Natural killer cell (primary cell): Measurements from ENCODE around the gene PDHA1. TPM values are rescaled to one million over a fixed set of nuclear protein-coding genes. Genes with fewer than 3 reads are reported as not detected.
A peak's percentile ranks its signal among the peaks of the same experiment; 100 is the strongest.

Experiments used
- ATAC-seq, 3 donors: fragments of 150-1000 bp in 2 of 3; fragments of 200-7000 bp in 1 of 3; cut with Tn5 transposase; 1 replicate in 1 of 3; 2 replicates in 2 of 3; pipeline ENCODE4 v1.10.0; 2021; ENCODE audit warnings: mild to moderate bottlenecking in 2 of 3, moderate library complexity in 2 of 3
- DNase-seq, 2 donors: peaks; one replicate each; pipeline versions ENCODE4 v3.0.0 to v3.0.0-alpha.2; 2013 to 2021; ENCODE audit warnings: mixed read lengths in 1 of 2
- H3K27ac ChIP-seq: one replicate; pipeline ENCODE4 v1.5.1; 2013; ENCODE audit warnings: mild to moderate bottlenecking, low read length
- H3K27me3 ChIP-seq: one replicate; pipeline ENCODE4 v1.6.1; 2013; ENCODE audit warnings: low read length; ENCODE audit not compliant: control insufficient read depth, insufficient read depth
- H3K36me3 ChIP-seq: one replicate; pipeline ENCODE4 v1.6.1; 2013; ENCODE audit warnings: low read length; ENCODE audit not compliant: control insufficient read depth, insufficient read depth
- H3K4me1 ChIP-seq: one replicate; pipeline ENCODE4 v1.6.1; 2013; ENCODE audit warnings: low read length; ENCODE audit not compliant: control insufficient read depth, insufficient read depth
- H3K4me3 ChIP-seq: one replicate; pipeline ENCODE4 v1.5.1; 2013; ENCODE audit warnings: low read length
- H3K9me3 ChIP-seq: one replicate; pipeline ENCODE4 v1.6.1; 2013; ENCODE audit warnings: low read length; ENCODE audit not compliant: control insufficient read depth, insufficient read depth
- H3K27ac Mint-ChIP-seq, 2 donors: one replicate each; pipeline ENCODE4 v1.8.0; 2022; ENCODE audit warnings: mild to moderate bottlenecking in 2 of 2, mixed read lengths in 2 of 2, moderate library complexity in 1 of 2
- H3K27me3 Mint-ChIP-seq, 2 donors: one replicate each; pipeline ENCODE4 v1.8.0; 2022; ENCODE audit warnings: low read depth in 2 of 2, mixed read lengths in 2 of 2
- H3K36me3 Mint-ChIP-seq: one replicate; pipeline ENCODE4 v1.8.0; 2022; ENCODE audit warnings: mixed read lengths
- H3K4me1 Mint-ChIP-seq, 2 donors: one replicate each; pipeline ENCODE4 v1.8.0; 2022; ENCODE audit warnings: mixed read lengths in 2 of 2
- H3K4me3 Mint-ChIP-seq: one replicate; pipeline ENCODE4 v1.8.0; 2022; ENCODE audit warnings: mild to moderate bottlenecking, moderate library complexity, mixed read lengths
- H3K9me3 Mint-ChIP-seq, 2 donors: one replicate each; pipeline ENCODE4 v1.8.0; 2022; ENCODE audit warnings: mixed read lengths in 2 of 2
- WGBS: methylation state at CpG from one replicate; pipeline ENCODE4 v1.1.7; 2013; ENCODE audit warnings: missing lambda C conversion rate; ENCODE audit not compliant: insufficient coverage; 5-methylcytosine and 5-hydroxymethylcytosine counted together
- intact Hi-C: fragments of 100-400 bp; cut with micrococcal nuclease; formaldehyde crosslinking; loops from one replicate; pipeline ENCODE4 v1.14.2; 2022
- total RNA-seq, 4 donors: library from RNA; stranded (reverse); fragments of 120-200 nt in 1 of 4; gene quantifications; one replicate each; pipeline versions ENCODE4 v1.2.3 to v1.2.4, GENCODE V29; 2013 to 2022
- TF ChIP-seq, protein P1 (sequence below): fragments of 200-600 bp; IDR thresholded peaks from one replicate; pipeline ENCODE4 v1.8.0; 2022; ENCODE audit warnings: antibody characterized with exemption

The PDHA1 gene
- total RNA-seq, 3 donors from 2014 or later (not counting 1 experiment from before 2014, with no cell fraction given): 131 to 164 (median 154) TPM

- Histone ChIP-seq H3K36me3 (no peaks in the 10 kb centered on the region), H3K4me1 (peaks cover 14% of the 10 kb centered on the region), H3K27ac (no peak overlapping the region), H3K9me3 (no peaks in the 10 kb centered on the region), H3K27me3 (no peaks in the 10 kb centered on the region), H3K4me3 (no peak overlapping the region)
- no peaks in the 10 kb centered on the region for H3K36me3 Mint-ChIP-seq
- no peak overlapping the region for H3K27ac Mint-ChIP-seq
- TF ChIP-seq, protein P1, sequence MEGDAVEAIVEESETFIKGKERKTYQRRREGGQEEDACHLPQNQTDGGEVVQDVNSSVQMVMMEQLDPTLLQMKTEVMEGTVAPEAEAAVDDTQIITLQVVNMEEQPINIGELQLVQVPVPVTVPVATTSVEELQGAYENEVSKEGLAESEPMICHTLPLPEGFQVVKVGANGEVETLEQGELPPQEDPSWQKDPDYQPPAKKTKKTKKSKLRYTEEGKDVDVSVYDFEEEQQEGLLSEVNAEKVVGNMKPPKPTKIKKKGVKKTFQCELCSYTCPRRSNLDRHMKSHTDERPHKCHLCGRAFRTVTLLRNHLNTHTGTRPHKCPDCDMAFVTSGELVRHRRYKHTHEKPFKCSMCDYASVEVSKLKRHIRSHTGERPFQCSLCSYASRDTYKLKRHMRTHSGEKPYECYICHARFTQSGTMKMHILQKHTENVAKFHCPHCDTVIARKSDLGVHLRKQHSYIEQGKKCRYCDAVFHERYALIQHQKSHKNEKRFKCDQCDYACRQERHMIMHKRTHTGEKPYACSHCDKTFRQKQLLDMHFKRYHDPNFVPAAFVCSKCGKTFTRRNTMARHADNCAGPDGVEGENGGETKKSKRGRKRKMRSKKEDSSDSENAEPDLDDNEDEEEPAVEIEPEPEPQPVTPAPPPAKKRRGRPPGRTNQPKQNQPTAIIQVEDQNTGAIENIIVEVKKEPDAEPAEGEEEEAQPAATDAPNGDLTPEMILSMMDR: no peak
- H3K4me1 Mint-ChIP-seq: peaks cover 7 to 9% of the 10 kb centered on the region in 2 donors
- H3K4me3 Mint-ChIP-seq: no peak overlapping the region
- intact Hi-C loops: loop anchor here (10.0 kb wide), 1 partner anchor 165 kb away; no protein-coding TSS in a partner anchor
- ATAC-seq: no peak
- H3K27me3 Mint-ChIP-seq: no peaks in the 10 kb centered on the region
- DNase-seq: no peak
- no peaks in the 10 kb centered on the region for H3K9me3 Mint-ChIP-seq
- WGBS: 97% methylated on average over 2 of the region's 5 CpGs
Observed at GRCh38 chrX:19370061-19370460, 26.3 kb downstream of the PDHA1 start.

DNA sequence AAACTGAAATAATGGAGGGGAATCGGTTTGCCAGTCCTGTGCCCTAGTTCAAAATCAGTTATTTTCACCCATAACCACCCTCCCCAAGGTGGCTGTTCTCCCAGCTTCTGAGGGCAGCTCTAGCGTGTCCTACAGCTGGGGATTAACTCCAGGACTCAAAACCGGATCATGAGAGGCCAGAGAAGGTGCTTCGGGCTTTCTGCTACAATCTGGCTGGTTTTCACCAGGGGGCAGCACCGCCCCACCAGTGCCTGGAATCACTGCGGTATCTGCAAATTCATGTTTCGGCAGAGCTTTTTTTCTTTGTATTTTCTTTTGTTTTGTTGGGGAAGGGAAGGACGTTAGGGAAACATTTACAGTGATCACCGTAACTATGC lies 28.4 kb downstream of the PDHA1 start:
- peak overlapping the region; percentile 95 for H3K4me3 Mint-ChIP-seq
- Histone ChIP-seq H3K4me3 (peak overlapping the region; percentile 29), H3K9me3 (no peaks in the 10 kb centered on the region), H3K4me1 (peaks cover 14% of the 10 kb centered on the region), H3K27me3 (no peaks in the 10 kb centered on the region), H3K27ac (no peak overlapping the region), H3K36me3 (no peaks in the 10 kb centered on the region)
- DNase-seq (peak; percentile 51 to 76), ATAC-seq (peak; percentile 79 to 88 (median 84))
- H3K27ac Mint-ChIP-seq: peak overlapping the region in 1 of 2 donors; percentile 17
- H3K4me1 Mint-ChIP-seq: peaks cover 7 to 9% of the 10 kb centered on the region in 2 donors
- H3K36me3 Mint-ChIP-seq: no peaks in the 10 kb centered on the region
- H3K9me3 Mint-ChIP-seq: no peaks in the 10 kb centered on the region
- WGBS: 0% methylated on average over 8 of the region's 9 CpGs
- intact Hi-C loops: loop anchor here (1.0 to 10.0 kb wide), 2 partner anchors 163 to 695 kb away; no protein-coding TSS in a partner anchor
- TF ChIP-seq, protein P1: peak; percentile 67
- H3K27me3 Mint-ChIP-seq: no peaks in the 10 kb centered on the region

GRCh38 chrX:19372547-19373331 lies 29.0 kb downstream of the PDHA1 start:
- no peaks in the 10 kb centered on the region for H3K36me3 Mint-ChIP-seq
- DNase-seq: peak in 1 of 2 donors; percentile 20
- H3K27me3 Mint-ChIP-seq: no peaks in the 10 kb centered on the region
- 2% methylated on average over 20 of the region's 20 CpGs for WGBS
- Histone ChIP-seq H3K27ac (no peak overlapping the region), H3K9me3 (no peaks in the 10 kb centered on the region), H3K27me3 (no peaks in the 10 kb centered on the region), H3K4me3 (peak overlapping the region; percentile 29), H3K4me1 (peaks cover 14% of the 10 kb centered on the region), H3K36me3 (no peaks in the 10 kb centered on the region)
- H3K4me3 Mint-ChIP-seq: peak overlapping the region; percentile 95
- H3K27ac Mint-ChIP-seq: peak overlapping the region in 1 of 2 donors; percentile 17
- intact Hi-C loops: loop anchor here (1.0 to 10.0 kb wide), 2 partner anchors 162 to 695 kb away; no protein-coding TSS in a partner anchor
- H3K9me3 Mint-ChIP-seq: no peaks in the 10 kb centered on the region
- H3K4me1 Mint-ChIP-seq: peaks cover 7 to 9% of the 10 kb centered on the region in 2 donors
- TF ChIP-seq, protein P1: peak; percentile 27
- ATAC-seq: peak; percentile 43 to 51 (median 49)
